ENCODE data around the gene SLX4. TPM values are rescaled to one million over a fixed set of nuclear protein-coding genes. Genes with fewer than 3 reads are reported as not detected.

Gene SLX4
- total and polyA plus RNA-seq, 9 of the 15 experiments (the other 6 are each of a cell fraction or from before 2014, with no cell fraction given) = 0.29 to 7.9 (median 3.8) TPM

DNA sequence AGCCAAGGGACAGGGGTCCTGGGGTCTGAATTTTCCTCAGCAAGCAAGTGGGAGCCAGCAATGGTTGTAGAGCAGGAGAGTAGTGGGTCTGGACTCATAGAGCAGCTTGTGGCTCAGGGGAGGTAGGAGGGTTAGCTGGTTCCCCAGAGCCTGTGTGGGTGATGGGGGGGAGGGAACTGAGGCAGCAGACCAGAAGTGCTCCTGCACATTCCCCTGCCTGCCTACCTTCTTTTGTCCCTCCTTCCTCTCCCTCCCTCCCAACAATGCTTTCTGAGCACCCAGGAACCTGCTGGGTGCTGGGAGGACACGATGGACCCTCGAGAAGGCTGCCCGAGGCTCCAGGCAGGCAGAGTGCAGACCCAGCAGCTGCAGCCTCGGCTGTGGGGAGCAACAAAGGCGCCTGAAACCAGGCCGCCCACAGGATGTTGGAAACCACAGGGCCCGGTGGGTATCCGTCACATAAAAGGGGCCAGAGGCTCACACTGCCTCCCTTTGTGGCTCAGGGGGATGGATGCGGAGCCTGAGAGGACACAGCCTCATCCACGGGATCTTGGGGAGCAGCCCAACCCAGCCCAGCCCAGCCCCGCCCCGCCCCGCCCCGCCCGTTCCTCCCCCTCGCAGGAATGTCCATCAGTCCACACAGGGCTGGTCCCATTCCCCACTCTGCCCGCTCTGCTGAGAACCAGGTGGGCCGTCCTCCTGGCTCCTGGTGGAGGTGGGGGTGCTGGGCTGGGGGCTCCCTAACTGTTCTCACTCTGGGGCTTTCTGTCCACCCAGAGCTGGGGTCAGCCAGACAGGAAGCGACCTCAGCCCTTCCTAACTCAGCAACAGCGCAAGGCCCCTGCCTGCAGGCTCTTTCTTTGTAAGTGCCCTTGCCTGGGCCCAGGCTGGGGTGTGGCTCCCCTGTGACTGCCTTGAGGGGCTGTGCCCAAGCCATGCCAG, 32.5 kb downstream of the SLX4 start (continued):
- TF ChIP-seq, protein P1, sequence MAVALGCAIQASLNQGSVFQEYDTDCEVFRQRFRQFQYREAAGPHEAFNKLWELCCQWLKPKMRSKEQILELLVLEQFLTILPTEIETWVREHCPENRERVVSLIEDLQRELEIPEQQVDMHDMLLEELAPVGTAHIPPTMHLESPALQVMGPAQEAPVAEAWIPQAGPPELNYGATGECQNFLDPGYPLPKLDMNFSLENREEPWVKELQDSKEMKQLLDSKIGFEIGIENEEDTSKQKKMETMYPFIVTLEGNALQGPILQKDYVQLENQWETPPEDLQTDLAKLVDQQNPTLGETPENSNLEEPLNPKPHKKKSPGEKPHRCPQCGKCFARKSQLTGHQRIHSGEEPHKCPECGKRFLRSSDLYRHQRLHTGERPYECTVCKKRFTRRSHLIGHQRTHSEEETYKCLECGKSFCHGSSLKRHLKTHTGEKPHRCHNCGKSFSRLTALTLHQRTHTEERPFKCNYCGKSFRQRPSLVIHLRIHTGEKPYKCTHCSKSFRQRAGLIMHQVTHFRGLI (CRISPR knock-in tag; IDR thresholded peaks at IDR 0.05) = no peak
- TF ChIP-seq ELF2 (CRISPR knock-in tag; IDR thresholded peaks at IDR 0.05) = no peak

DNA sequence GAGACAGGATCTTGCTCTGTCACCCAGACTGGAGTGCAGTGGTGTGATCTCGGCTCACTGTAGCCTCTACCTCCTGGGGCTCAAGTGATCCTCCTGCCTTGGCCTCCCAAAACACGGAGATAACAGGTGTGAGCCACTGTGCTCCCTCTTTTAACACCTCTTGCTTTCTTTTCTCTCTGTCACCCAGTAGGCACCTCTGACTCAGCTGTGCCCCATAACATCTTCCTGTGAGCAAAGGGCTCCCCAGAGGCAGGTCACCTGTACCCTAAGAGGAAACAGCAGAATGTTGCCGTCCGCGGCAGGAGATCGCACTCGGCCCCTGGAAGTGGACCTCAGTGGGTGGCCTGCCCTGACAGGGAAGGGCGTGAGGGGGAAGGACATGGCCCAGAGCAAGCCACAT, 33.3 kb downstream of the SLX4 start:
- intact Hi-C loops (cut with micrococcal nuclease) = no loop called here
- DNase-seq (ENCODE audit: extremely low read depth in 1 of 4, low spot score in 3 of 4) = no peak
- H3K4me3 ChIP-seq = no peak overlapping the region
- H3K36me3 ChIP-seq (ENCODE audit: control insufficient read depth, insufficient read depth, low read length) = peaks cover 5% of the 10 kb centered on the region; the same call in 1 of the 3 replicates
- H3K9me1 ChIP-seq (ENCODE audit: control insufficient read depth, insufficient read depth, low read length) = no peaks in the 10 kb centered on the region
- 53% methylated on average over 8 of the region's 8 CpGs for WGBS (ENCODE audit: insufficient coverage, low coverage, missing lambda C conversion rate)
- no peak for ATAC-seq
- in situ Hi-C loops (cut with MboI) = no loop called here
- CTCF ChIA-PET (ENCODE audit: low intra/inter-chr PET ratio) = no interaction called here
- no peaks in the 10 kb centered on the region; a peak in 1 of 5 replicates for H3K27me3 ChIP-seq (ENCODE audit: control insufficient read depth in 2 of 2, insufficient read depth in 2 of 2, low read length in 2 of 2)
- H3K9me3 ChIP-seq (replicated peaks; ENCODE audit: control insufficient read depth, insufficient read depth, low read depth, low read length) = no peaks in the 10 kb centered on the region
- POLR2A ChIA-PET = interaction anchor here (0.6 kb wide), 1 partner anchor 16 kb away, joined by 3 read pairs; no protein-coding TSS in a partner anchor
- H3K4me2 ChIP-seq (ENCODE audit: insufficient read depth, low read length) = no peak overlapping the region
- no peak overlapping the region for H3K9ac ChIP-seq (ENCODE audit: insufficient read depth in 1 of 2, low read depth in 2 of 2, low read length in 2 of 2)
- no peaks in the 10 kb centered on the region for H3K79me2 ChIP-seq (ENCODE audit: control insufficient read depth, insufficient read depth, low read length)
- H4K20me1 ChIP-seq (replicated peaks; ENCODE audit: control insufficient read depth, insufficient read depth, low read length) = no peaks in the 10 kb centered on the region; the same call in none of the 2 replicates
- H2AFZ ChIP-seq (ENCODE audit: low read depth, low read length) = no peak overlapping the region
- TF ChIP-seq NR2C1 (IDR thresholded peaks at IDR 0.05) = no peak
- TF ChIP-seq NR2C1 (tag; IDR thresholded peaks at IDR 0.05) = no peak
- TF ChIP-seq, protein P2, sequence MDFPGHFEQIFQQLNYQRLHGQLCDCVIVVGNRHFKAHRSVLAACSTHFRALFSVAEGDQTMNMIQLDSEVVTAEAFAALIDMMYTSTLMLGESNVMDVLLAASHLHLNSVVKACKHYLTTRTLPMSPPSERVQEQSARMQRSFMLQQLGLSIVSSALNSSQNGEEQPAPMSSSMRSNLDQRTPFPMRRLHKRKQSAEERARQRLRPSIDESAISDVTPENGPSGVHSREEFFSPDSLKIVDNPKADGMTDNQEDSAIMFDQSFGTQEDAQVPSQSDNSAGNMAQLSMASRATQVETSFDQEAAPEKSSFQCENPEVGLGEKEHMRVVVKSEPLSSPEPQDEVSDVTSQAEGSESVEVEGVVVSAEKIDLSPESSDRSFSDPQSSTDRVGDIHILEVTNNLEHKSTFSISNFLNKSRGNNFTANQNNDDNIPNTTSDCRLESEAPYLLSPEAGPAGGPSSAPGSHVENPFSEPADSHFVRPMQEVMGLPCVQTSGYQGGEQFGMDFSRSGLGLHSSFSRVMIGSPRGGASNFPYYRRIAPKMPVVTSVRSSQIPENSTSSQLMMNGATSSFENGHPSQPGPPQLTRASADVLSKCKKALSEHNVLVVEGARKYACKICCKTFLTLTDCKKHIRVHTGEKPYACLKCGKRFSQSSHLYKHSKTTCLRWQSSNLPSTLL (IDR thresholded peaks at IDR 0.05) = no peak
- no peak for TF ChIP-seq GATAD2A (IDR thresholded peaks at IDR 0.05)
- TF ChIP-seq RNF2 (IDR thresholded peaks at IDR 0.05) = no peak
- TF ChIP-seq ZNF551 (CRISPR knock-in tag; IDR thresholded peaks at IDR 0.05) = no peak
- TF ChIP-seq, protein P3, sequence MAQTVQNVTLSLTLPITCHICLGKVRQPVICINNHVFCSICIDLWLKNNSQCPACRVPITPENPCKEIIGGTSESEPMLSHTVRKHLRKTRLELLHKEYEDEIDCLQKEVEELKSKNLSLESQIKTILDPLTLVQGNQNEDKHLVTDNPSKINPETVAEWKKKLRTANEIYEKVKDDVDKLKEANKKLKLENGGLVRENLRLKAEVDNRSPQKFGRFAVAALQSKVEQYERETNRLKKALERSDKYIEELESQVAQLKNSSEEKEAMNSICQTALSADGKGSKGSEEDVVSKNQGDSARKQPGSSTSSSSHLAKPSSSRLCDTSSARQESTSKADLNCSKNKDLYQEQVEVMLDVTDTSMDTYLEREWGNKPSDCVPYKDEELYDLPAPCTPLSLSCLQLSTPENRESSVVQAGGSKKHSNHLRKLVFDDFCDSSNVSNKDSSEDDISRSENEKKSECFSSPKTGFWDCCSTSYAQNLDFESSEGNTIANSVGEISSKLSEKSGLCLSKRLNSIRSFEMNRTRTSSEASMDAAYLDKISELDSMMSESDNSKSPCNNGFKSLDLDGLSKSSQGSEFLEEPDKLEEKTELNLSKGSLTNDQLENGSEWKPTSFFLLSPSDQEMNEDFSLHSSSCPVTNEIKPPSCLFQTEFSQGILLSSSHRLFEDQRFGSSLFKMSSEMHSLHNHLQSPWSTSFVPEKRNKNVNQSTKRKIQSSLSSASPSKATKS (CRISPR knock-in tag; IDR thresholded peaks at IDR 0.05) = no peak
- TF ChIP-seq THRAP3 (IDR thresholded peaks at IDR 0.05; ENCODE audit: borderline replicate concordance) = no peak
- no peak for TF ChIP-seq HDAC2 (IDR thresholded peaks at IDR 0.05)
- TF ChIP-seq BCL6 (CRISPR knock-in tag; IDR thresholded peaks at IDR 0.05) = no peak
- TF ChIP-seq, protein P4, sequence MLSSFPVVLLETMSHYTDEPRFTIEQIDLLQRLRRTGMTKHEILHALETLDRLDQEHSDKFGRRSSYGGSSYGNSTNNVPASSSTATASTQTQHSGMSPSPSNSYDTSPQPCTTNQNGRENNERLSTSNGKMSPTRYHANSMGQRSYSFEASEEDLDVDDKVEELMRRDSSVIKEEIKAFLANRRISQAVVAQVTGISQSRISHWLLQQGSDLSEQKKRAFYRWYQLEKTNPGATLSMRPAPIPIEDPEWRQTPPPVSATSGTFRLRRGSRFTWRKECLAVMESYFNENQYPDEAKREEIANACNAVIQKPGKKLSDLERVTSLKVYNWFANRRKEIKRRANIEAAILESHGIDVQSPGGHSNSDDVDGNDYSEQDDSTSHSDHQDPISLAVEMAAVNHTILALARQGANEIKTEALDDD (IDR thresholded peaks at IDR 0.05) = no peak
- TF ChIP-seq RBM15 (IDR thresholded peaks at IDR 0.05; ENCODE audit: insufficient read depth, low read length) = no peak
- no peak for FAIRE-seq
- BruUV-seq (replicated peaks) = no TSS peak
- no peak overlapping the region for H3K27ac ChIP-seq (ENCODE audit: extremely low read depth, low read depth, low read length)
- H3K4me1 ChIP-seq (replicated peaks in 1 of 2; ENCODE audit: control insufficient read depth in 2 of 2, insufficient read depth in 2 of 2, low read length in 2 of 2) = peaks cover 0 to 37% of the 10 kb centered on the region in 2 experiments; a peak in 4 of 5 replicates
